Astrocyte of the spinal cord (primary cell): ENCODE data around the gene SMYD5.

Experiments
- DNase-seq: peaks from one replicate; pipeline ENCODE4 v3.0.0; 2011; ENCODE audit warnings: low read depth, low spot score
- H3K4me3 ChIP-seq: 2 replicates; pipeline ENCODE4 v1.5.1; 2011; ENCODE audit warnings: low read depth, mild to moderate bottlenecking, low read length, moderate library complexity
- in situ Hi-C: cut with HindIII; loops from 2 replicates; pipeline ENCODE4 v1.10.0; 2017; ENCODE audit warnings: low sequenced_read_pairs
- TF ChIP-seq, protein P1 (sequence below): IDR thresholded peaks from 2 replicates; pipeline ENCODE4 v1.5.1; 2012; ENCODE audit warnings: low read depth, mild to moderate bottlenecking, low read length, inconsistent platforms

SMYD5 gene

DNA sequence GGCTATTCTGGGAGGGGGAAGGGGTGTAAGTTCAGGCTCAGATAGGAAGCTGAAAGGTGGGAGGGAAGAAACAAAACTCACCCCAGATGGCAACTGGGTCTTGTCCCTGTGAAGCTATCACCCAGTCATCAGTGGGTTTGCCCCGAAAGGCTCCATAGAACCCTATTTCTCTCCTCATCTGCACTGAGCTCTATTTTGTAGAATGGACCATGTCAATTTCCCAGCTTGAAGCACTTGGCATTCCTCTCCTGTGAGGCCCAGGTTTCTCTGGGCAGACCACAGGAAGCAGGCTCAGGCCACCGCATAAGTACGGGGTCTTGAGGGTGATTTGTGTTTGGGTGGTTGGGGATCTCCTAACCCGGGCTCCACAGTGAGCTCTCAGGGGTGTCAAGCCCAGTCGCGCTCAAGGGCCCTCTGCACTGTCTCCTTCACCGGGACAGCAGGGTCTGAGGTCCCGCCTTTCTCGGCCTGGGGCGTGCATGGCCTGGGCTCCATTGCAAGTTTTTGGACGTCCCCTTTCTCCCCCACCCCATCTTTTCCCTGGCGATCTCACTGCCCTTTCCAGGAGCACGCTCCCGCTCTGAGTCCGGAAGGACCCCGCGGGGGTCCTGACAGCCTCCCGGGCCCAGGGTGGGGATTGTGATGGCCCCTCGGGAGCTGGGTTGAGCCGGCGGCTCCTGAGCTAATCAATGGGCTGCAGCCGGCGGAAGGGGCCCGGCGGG lies 38.9 kb upstream of the SMYD5 start:
- peak overlapping the region; percentile 28 for H3K4me3 ChIP-seq
- TF ChIP-seq, protein P1, sequence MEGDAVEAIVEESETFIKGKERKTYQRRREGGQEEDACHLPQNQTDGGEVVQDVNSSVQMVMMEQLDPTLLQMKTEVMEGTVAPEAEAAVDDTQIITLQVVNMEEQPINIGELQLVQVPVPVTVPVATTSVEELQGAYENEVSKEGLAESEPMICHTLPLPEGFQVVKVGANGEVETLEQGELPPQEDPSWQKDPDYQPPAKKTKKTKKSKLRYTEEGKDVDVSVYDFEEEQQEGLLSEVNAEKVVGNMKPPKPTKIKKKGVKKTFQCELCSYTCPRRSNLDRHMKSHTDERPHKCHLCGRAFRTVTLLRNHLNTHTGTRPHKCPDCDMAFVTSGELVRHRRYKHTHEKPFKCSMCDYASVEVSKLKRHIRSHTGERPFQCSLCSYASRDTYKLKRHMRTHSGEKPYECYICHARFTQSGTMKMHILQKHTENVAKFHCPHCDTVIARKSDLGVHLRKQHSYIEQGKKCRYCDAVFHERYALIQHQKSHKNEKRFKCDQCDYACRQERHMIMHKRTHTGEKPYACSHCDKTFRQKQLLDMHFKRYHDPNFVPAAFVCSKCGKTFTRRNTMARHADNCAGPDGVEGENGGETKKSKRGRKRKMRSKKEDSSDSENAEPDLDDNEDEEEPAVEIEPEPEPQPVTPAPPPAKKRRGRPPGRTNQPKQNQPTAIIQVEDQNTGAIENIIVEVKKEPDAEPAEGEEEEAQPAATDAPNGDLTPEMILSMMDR = no peak
- DNase-seq = no peak
- in situ Hi-C loops = no loop called here

DNA sequence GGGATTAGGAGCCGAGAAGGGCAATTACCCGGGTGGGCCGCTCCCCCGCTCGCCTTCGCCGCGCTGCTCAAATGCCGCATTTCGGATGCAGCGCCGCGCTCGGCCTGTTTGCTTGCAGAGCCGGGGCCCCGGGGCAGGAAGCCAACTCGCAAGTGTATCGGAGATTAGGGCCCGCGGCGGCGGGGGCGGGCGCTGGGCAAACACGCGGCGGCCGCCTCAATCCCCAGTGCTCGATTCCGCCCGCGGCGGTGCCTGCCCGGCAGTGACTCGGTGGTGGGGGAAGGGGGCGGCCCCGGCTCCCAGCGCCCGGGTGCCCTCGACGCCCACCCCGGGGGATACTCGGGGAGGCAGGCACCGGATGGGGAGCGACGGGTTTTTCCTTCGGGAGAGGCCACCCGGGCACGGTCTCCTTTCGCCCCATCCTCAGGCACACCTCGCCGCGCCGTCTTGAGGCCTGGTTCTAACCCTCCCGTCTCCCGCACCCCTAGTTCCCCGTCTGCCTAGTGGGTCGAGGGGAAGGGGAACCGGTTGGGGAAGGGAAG lies 38.3 kb upstream of the SMYD5 start:
- in situ Hi-C loops = no loop called here
- DNase-seq = peak; percentile 35
- TF ChIP-seq, protein P1 = no peak
- peak overlapping the region; percentile 28 for H3K4me3 ChIP-seq

DNA sequence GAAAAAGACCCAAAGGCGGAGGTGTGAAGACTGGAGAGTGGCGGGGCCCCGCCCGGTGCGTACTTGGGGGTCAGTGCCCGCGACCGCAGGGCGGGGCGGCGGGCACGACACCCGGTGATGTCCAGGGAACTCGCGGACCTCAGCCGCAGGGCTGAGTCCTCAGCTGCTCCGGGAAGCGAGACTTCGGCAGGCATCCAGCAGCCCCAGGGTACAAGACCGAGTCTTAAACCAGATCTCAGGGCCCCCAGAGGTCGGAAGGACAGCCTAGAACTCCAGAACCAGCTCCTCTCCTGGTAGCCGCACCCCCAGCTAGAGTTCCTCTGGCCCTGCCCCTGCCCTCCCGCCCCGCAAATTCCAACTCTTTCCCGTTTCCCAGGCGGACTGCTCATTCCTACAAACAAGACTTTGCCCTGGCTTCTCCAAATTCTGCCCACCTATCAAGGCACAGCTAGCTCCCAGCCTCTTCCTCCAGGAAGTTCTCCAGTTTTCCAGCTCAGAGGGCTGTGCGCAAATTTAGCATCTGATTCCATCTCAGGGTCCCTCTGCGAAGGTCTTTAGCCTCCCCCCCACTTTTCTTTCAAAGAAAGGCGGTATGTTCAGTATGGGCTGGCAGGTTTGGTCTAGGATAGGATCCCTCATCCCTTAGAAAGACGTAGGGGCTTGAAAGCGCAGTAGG lies 37.7 kb upstream of the SMYD5 start:
- TF ChIP-seq, protein P1 = no peak
- H3K4me3 ChIP-seq = peak overlapping the region; percentile 61
- in situ Hi-C loops = no loop called here
- DNase-seq = no peak

DNA sequence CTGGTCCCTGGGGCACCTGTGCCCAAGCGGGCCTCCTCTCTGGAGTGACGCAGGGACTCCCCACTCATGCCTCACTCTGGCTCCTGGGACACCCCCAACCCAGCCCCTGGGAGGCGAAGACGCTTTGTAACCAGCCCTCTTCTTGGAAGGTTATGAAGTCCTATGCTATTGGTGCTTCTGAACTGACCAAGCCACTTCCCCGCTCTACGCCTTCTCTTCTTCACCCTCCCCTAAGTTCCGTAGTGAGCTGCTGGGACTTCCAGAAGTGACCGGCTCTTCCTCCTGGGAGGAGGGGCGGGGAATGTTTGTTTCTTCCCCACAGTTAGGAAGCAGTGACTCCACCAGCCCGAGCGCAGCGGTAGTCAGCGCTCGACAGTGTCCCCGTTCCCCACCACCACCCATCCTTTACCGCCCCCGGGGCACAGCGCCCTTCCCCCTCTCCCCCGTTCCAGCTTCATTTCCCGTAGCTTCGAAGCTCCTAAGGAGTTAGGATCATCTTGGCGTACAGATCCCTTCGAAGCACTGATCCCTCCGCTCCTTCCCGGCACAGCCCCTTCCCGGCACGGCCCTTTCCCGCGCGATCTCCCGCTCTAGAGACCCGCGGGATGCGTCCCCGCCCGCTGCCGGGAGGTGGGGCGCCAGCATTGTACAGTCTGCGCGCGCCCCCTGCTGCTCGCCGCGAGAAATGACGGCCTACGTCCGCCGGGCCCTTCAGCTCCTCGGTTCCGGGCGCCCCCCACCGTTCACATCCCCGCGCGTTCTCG lies 37.0 kb upstream of the SMYD5 start:
- in situ Hi-C loops = no loop called here
- peak; percentile 87 for DNase-seq
- TF ChIP-seq, protein P1 = peak; percentile 87
- H3K4me3 ChIP-seq = peak overlapping the region; percentile 61

DNA sequence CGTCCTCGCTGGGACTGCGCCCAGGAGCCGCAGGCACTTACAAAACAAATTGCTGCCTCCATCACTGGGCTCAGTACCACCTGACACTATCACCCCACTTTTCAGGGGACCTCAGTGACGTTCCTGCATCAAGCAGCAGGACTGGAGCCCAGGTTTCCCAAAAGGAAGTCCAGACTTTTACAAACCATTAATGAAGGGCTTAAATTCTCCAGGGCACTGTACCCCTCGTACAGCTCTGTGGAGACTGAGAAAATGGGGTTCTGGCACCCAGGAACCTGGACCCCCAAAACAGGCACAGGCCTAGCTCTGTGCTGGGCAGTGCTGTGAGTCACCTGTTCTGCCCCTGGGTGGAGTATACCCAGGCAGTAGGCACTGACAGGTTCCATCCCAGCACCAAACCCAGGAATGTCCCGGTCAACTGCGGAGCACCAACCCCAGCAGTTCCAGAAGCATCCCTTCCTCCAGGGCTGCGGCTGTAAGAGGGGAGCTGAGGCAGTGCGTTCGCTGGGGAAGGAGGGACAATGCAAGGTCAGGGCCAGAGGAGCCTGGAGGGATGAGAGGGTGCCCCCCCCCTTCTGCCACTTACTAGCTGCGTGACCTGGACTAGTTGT lies 36.3 kb upstream of the SMYD5 start:
- TF ChIP-seq, protein P1 = no peak
- no peak overlapping the region for H3K4me3 ChIP-seq
- no peak for DNase-seq
- in situ Hi-C loops = no loop called here

DNA sequence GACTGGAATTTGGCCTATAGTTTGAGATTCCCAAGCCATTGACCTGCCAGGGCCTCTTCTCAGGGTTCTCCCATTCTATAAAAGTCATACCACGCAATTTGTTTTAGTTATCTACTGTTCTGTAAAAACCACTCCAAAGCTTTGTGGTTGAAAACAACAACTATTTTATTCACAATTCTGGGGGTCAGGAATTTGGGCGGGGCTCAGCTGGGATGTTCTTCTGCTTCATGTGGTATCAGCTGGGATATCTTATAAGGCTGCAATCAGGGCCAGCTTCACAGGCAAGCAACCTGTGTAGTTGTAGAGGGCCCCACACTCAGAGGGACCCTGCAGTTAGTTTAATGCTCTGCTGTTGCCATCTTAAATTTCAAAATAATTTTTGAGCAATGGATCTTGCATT lies 28.1 kb upstream of the SMYD5 start:
- in situ Hi-C loops = no loop called here
- H3K4me3 ChIP-seq = no peak overlapping the region
- TF ChIP-seq, protein P1 = no peak
- no peak for DNase-seq
